CD4-positive, CD25-positive, alpha-beta regulatory T cell (primary cell): ENCODE results near the gene RAVER2. TPM values are rescaled to one million over a fixed set of nuclear protein-coding genes. Genes with fewer than 3 reads are reported as not detected.
"Not testable (repeated sequence)": the region's sequence is repeated elsewhere in the genome, so short reads cannot be mapped to it uniquely, and the experiment has no call there.

Experiments
- ATAC-seq, 2 donors: fragments of 150-1000 bp; cut with Tn5 transposase; one replicate each; pipeline ENCODE4 v1.10.0; 2021; ENCODE audit warnings: low read depth in 2 of 2, moderate number of reproducible peaks in 2 of 2, moderate library complexity in 1 of 2
- DNase-seq, 3 donors: peaks; one replicate each; pipeline versions ENCODE4 v3.0.0 to v3.0.0-alpha.2; 2012 to 2022; ENCODE audit warnings: mixed read lengths in 1 of 3
- H3K27ac ChIP-seq: one replicate; pipeline ENCODE4 v1.7.0; 2013; ENCODE audit warnings: mild to moderate bottlenecking, low read length; ENCODE audit not compliant: insufficient read depth, poor library complexity, severe bottlenecking
- H3K27me3 ChIP-seq: one replicate; pipeline ENCODE4 v1.7.0; 2013; ENCODE audit warnings: low read length; ENCODE audit not compliant: control insufficient read depth, insufficient read depth
- H3K36me3 ChIP-seq: one replicate; pipeline ENCODE4 v1.7.0; 2013; ENCODE audit warnings: mild to moderate bottlenecking, low read length, moderate library complexity; ENCODE audit not compliant: control insufficient read depth, insufficient read depth
- H3K4me1 ChIP-seq: 2 replicates; pipeline ENCODE4 v1.7.0; 2013; ENCODE audit warnings: mild to moderate bottlenecking, low read length; ENCODE audit not compliant: insufficient read depth, control insufficient read depth, poor library complexity, severe bottlenecking
- H3K4me3 ChIP-seq: one replicate; pipeline ENCODE4 v1.7.0; 2013; ENCODE audit warnings: low read depth, mild to moderate bottlenecking, low read length, moderate library complexity
- H3K9me3 ChIP-seq, 2 experiments: 1 replicate in 1 of 2; 2 replicates in 1 of 2; pipeline ENCODE4 v1.7.0; 2013; ENCODE audit warnings: low read length in 2 of 2, mild to moderate bottlenecking in 1 of 2, moderate library complexity in 1 of 2; ENCODE audit not compliant: control insufficient read depth in 2 of 2
- H3K27ac Mint-ChIP-seq, 3 donors: one replicate each; pipeline ENCODE4 v1.8.0; 2020 to 2022; ENCODE audit warnings: mild to moderate bottlenecking in 3 of 3, mixed read lengths in 3 of 3, moderate library complexity in 2 of 3
- H3K27me3 Mint-ChIP-seq: one replicate; pipeline ENCODE4 v1.8.0; 2022; ENCODE audit warnings: mild to moderate bottlenecking, mixed read lengths
- H3K36me3 Mint-ChIP-seq: one replicate; pipeline ENCODE4 v1.8.0; 2020; ENCODE audit warnings: mixed read lengths
- H3K4me1 Mint-ChIP-seq, 4 donors: one replicate each; pipeline ENCODE4 v1.8.0; 2020 to 2022; ENCODE audit warnings: mixed read lengths in 4 of 4, mild to moderate bottlenecking in 1 of 4
- H3K4me3 Mint-ChIP-seq, 4 donors: one replicate each; pipeline ENCODE4 v1.8.0; 2020 to 2022; ENCODE audit warnings: mild to moderate bottlenecking in 4 of 4, mixed read lengths in 4 of 4, moderate library complexity in 3 of 4
- H3K9me3 Mint-ChIP-seq, 7 donors: one replicate each; pipeline ENCODE4 v1.8.0; 2020 to 2022; ENCODE audit warnings: mixed read lengths in 7 of 7, mild to moderate bottlenecking in 3 of 7, moderate library complexity in 2 of 7
- polyA plus RNA-seq, 4 donors: library from polyadenylated mRNA; unstranded; fragments of 300-500 nt; fragmentation: Illumina TruSeq; gene quantifications; one replicate each; pipeline ENCODE4 v1.2.3, GENCODE V29; 2021
- total RNA-seq: library from RNA; stranded (reverse); gene quantifications from one replicate; pipeline ENCODE4 v1.2.3, GENCODE V29; 2022

The RAVER2 gene
- total and polyA plus RNA-seq, 5 donors from 2014 or later: 0.32 to 0.84 (median 0.71) TPM

DNA sequence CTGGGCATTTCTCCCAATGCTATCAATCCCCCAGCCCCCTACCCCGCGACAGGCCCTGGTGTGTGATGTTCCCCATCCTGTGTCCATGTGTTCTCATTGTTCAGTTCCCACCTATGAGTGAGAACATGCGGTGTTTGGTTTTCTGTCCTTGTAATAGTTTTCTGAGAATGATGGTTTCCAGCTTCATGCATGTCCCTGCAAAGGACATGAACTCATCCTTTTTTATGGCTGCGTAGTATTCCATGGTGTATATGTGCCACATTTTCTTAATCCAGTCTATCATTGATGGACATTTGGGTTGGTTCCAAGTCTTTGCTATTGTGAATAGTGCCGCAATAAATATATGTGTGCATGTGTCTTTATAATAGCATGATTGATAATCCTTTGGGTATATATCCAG is 38.0 kb downstream of the RAVER2 start:
- not testable (repeated sequence) for H3K36me3 Mint-ChIP-seq, H3K9me3 Mint-ChIP-seq, H3K4me1 ChIP-seq, H3K27ac Mint-ChIP-seq, H3K27ac ChIP-seq, ATAC-seq, H3K27me3 ChIP-seq, H3K9me3 ChIP-seq, H3K4me3 Mint-ChIP-seq, DNase-seq, H3K27me3 Mint-ChIP-seq, H3K4me1 Mint-ChIP-seq, H3K36me3 ChIP-seq, H3K4me3 ChIP-seq

DNA sequence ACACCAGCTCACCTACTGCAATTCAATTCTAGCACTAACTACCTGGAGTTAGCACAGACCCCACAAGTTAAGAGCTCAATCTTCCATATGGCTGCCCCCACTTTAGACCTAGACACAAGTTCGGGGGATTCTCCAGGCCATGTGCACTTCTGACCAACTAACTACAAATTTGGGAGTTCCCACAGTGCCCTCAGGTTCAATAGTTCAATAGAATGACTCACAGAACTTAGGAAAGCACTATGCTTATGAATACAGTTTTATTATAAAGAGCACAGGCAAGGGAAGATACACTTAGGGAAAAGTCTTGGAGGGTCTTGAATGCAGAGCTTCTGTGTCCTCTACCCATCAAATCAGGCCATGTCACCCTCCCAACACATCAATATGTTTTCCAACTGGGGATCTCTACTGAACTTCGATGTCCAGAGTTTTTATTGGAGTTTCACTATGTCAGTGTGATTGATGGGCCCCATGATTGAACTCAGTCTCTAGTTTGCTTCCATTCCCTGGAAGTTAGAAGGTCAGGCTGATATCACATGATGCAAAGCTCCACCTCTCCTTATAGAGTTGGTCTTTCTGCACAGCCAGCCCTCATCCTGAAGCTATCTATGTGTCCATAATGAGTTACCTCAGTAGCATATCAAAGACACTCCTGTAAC is 46.1 kb downstream of the RAVER2 start:
- H3K36me3 Mint-ChIP-seq: no peaks in the 10 kb centered on the region
- DNase-seq (no peak), ATAC-seq (no peak)
- Histone ChIP-seq H3K9me3 (peaks cover 8 to 16% of the 10 kb centered on the region in 2 experiments), H3K36me3 (no peaks in the 10 kb centered on the region), H3K4me3 (no peak overlapping the region), H3K27ac (no peak overlapping the region), H3K27me3 (peaks cover 4% of the 10 kb centered on the region), H3K4me1 (no peaks in the 10 kb centered on the region)
- no peaks in the 10 kb centered on the region for H3K27me3 Mint-ChIP-seq
- no peak overlapping the region for H3K27ac Mint-ChIP-seq
- peaks cover 0 to 20% (median 4%) of the 10 kb centered on the region in 7 donors for H3K9me3 Mint-ChIP-seq
- no peak overlapping the region for H3K4me3 Mint-ChIP-seq
- no peaks in the 10 kb centered on the region for H3K4me1 Mint-ChIP-seq

DNA sequence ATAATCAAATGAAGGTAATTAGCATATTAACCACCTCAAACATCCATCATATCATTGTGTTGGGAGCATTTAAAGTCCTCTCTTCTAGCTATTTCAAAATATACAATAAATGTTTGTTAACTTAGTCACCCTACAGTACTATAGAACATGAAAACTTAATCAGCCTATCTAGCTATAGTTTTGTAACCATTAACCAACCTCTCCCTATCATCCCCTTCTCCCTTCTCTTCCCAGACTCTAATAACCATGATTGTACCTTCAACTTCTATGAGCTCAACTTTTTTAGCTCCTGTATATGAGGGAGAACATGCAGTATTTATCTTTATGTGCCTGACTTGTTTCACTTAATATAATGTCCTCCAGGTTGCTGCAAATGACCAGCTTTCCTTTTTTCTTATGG is 54.0 kb downstream of the RAVER2 start:
- Histone ChIP-seq H3K36me3 (no peaks in the 10 kb centered on the region), H3K27me3 (peaks cover 1% of the 10 kb centered on the region), H3K4me1 (no peaks in the 10 kb centered on the region), H3K9me3 (no peaks in the 10 kb centered on the region), H3K4me3 (no peak overlapping the region), H3K27ac (no peak overlapping the region)
- DNase-seq: no peak
- H3K4me3 Mint-ChIP-seq: no peak overlapping the region
- no peak overlapping the region for H3K27ac Mint-ChIP-seq
- no peaks in the 10 kb centered on the region for H3K36me3 Mint-ChIP-seq
- no peak for ATAC-seq
- H3K4me1 Mint-ChIP-seq: no peaks in the 10 kb centered on the region
- peaks cover 0 to 3% (median 0%) of the 10 kb centered on the region in 7 donors for H3K9me3 Mint-ChIP-seq
- H3K27me3 Mint-ChIP-seq: peaks cover 11% of the 10 kb centered on the region

DNA sequence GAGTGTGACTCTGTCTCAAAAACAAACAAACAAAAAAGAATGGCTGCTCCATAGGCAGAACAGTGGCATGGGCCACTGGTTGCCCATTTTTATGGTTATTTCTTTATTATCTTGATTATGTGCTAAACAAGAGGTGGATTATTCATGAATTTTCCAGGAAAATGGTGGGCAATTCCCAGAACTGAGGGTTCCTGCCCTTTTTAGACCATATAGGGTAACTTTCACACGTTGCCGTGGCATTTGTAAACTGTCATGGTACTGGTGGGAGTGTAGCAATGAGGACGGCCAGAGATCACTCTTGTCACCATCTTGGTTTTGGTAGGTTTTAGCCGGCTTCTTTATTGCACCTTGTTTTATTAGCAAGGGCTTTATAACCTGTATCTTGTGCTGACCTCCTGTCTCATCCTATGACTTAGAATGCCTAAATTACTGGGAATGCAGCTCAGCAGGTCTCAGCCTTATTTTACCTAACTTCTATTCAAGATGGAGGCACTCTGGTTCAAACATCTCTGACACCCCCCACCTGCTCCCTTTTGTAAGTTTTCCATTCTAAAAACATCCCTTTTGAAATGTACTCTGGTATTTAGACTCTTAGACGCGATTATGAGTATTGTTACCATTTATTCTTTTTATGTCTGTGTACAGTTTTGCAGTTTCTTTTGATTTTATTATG is 57.1 kb downstream of the RAVER2 start:
- Histone ChIP-seq H3K4me1 (no peaks in the 10 kb centered on the region), H3K36me3 (no peaks in the 10 kb centered on the region), H3K9me3 (no peaks in the 10 kb centered on the region), H3K27ac (no peak overlapping the region), H3K27me3 (peaks cover 1% of the 10 kb centered on the region), H3K4me3 (no peak overlapping the region)
- H3K27ac Mint-ChIP-seq: no peak overlapping the region
- no peak overlapping the region for H3K4me3 Mint-ChIP-seq
- H3K4me1 Mint-ChIP-seq: no peaks in the 10 kb centered on the region
- DNase-seq (no peak), ATAC-seq (no peak)
- peaks cover 0 to 5% (median 0%) of the 10 kb centered on the region in 7 donors for H3K9me3 Mint-ChIP-seq
- peaks cover 19% of the 10 kb centered on the region for H3K27me3 Mint-ChIP-seq
- H3K36me3 Mint-ChIP-seq: no peaks in the 10 kb centered on the region

DNA sequence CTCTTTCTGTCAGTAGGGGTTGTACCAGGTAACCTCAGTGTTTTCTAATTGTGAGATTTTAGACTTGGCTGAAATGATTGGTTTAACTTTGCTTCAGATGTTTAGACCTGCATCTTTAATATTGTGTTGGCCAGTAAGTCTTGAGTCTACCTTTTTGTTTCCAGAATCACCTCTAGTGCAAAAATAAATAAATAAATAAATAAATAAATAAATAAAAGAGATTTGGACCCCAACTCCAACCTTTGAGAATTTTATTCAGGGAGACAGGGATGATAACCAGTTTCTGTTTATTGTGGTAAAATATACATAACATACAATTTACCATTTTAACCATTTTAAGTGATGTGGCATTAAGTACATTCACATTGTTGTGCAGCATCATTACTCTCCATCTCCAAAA is 64.4 kb downstream of the RAVER2 start:
- Histone ChIP-seq H3K27me3 (peaks cover 8% of the 10 kb centered on the region), H3K4me1 (no peaks in the 10 kb centered on the region), H3K9me3 (no peaks in the 10 kb centered on the region), H3K27ac (no peak overlapping the region), H3K36me3 (no peaks in the 10 kb centered on the region), H3K4me3 (no peak overlapping the region)
- Mint-ChIP-seq H3K9me3 (no peaks in the 10 kb centered on the region), H3K36me3 (no peaks in the 10 kb centered on the region), H3K27ac (no peak overlapping the region), H3K27me3 (peaks cover 10% of the 10 kb centered on the region), H3K4me3 (no peak overlapping the region), H3K4me1 (no peaks in the 10 kb centered on the region)
- DNase-seq: no peak
- no peak for ATAC-seq

DNA sequence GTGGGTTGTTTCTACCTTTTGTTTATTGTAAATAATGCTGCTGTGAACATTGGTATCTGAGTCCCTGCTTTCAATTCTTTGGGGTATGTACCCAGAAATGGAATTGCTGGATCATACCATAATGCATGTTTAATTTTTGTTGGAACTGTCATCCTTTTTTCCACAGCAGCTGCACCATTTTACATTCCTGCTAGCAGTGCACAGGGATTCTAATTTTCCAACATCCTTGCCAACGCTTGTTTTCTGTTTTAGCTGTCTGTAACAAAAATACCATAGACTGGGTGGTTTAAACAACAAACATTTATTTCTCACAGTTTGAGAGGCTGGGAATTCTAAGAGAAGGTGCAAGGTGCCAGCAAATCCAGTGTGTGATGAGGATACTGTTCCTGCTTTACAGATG is 65.1 kb downstream of the RAVER2 start:
- Mint-ChIP-seq H3K36me3 (no peaks in the 10 kb centered on the region), H3K27me3 (peaks cover 4% of the 10 kb centered on the region), H3K27ac (no peak overlapping the region), H3K9me3 (no peaks in the 10 kb centered on the region), H3K4me3 (no peak overlapping the region), H3K4me1 (no peaks in the 10 kb centered on the region)
- no peaks in the 10 kb centered on the region for H3K9me3 ChIP-seq
- DNase-seq: no peak
- H3K4me1 ChIP-seq: no peaks in the 10 kb centered on the region
- ATAC-seq: no peak
- peaks cover 8% of the 10 kb centered on the region for H3K27me3 ChIP-seq
- no peaks in the 10 kb centered on the region for H3K36me3 ChIP-seq
- no peak overlapping the region for H3K27ac ChIP-seq
- no peak overlapping the region for H3K4me3 ChIP-seq

DNA sequence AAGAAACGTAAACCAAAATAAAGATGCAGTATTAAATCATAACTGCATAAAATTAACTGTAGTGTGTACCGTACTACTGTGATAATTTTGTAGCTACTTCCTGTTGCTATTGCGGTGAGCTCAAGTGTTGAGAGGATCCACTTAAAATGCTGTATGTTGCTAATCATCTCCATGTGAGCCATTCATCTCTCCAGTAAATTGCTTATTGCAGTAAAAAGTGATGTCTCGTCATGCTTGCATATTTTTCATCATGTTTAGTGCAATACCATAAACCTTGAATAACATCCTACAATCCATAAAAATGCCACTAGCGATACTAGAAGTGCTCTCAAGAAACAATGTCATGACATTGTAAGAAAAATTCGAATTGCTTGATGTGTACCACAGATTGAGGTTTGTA is 66.3 kb downstream of the RAVER2 start:
- DNase-seq (no peak), ATAC-seq (no peak)
- Mint-ChIP-seq H3K9me3 (no peaks in the 10 kb centered on the region), H3K27ac (no peak overlapping the region), H3K4me3 (no peak overlapping the region), H3K4me1 (no peaks in the 10 kb centered on the region), H3K27me3 (peaks cover 9% of the 10 kb centered on the region), H3K36me3 (no peaks in the 10 kb centered on the region)
- Histone ChIP-seq H3K4me3 (no peak overlapping the region), H3K27me3 (peaks cover 14% of the 10 kb centered on the region), H3K36me3 (no peaks in the 10 kb centered on the region), H3K27ac (no peak overlapping the region), H3K4me1 (no peaks in the 10 kb centered on the region), H3K9me3 (no peaks in the 10 kb centered on the region)

DNA sequence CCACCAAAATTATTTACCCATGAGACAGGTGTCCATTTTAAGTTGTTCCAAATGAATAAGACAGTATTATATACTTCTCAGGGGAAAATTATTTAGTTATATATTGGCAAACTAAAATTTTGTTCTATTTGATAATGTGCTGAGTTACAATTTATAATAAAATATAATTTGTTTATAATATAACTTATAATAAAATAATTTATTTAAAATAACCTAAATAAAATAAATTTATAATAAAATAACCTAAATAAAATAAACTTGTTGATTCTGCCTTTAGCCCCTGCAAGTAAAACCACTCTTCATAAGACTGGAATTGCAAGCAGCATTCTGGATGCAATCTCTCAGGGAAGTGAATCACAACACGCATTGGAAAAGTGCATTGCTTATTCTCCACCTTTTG is 69.6 kb downstream of the RAVER2 start:
- peaks cover 14% of the 10 kb centered on the region for H3K27me3 ChIP-seq
- no peaks in the 10 kb centered on the region for H3K36me3 ChIP-seq
- no peak overlapping the region for H3K27ac Mint-ChIP-seq
- DNase-seq (no peak), ATAC-seq (no peak)
- no peaks in the 10 kb centered on the region for H3K4me1 Mint-ChIP-seq
- H3K4me1 ChIP-seq: no peaks in the 10 kb centered on the region
- H3K4me3 Mint-ChIP-seq: no peak overlapping the region
- peaks cover 0 to 4% (median 2%) of the 10 kb centered on the region in 7 donors for H3K9me3 Mint-ChIP-seq
- no peaks in the 10 kb centered on the region for H3K9me3 ChIP-seq
- H3K4me3 ChIP-seq: no peak overlapping the region
- peaks cover 4% of the 10 kb centered on the region for H3K36me3 Mint-ChIP-seq
- peaks cover 24% of the 10 kb centered on the region for H3K27me3 Mint-ChIP-seq
- H3K27ac ChIP-seq: no peak overlapping the region
